ENCODE data around the gene ITGA8.

The ITGA8 gene

GRCh38 chr10:15744217-15744865, 24.6 kb upstream of the ITGA8 start:
- DNase-seq (ENCODE audit: extremely low spot score), result peak; percentile 47
- peak; percentile 68 for TF ChIP-seq CTCF (IDR thresholded peaks at IDR 0.05; ENCODE audit: control extremely low read depth, extremely low read depth, low read depth, missing control alignments)
- POLR2A ChIA-PET, result no interaction called here
- CTCF ChIA-PET, result interaction anchor here (0.8 to 3.4 kb wide), 3 partner anchors 13 to 24 kb away, joined by 3 to 9 read pairs (median 6); partner anchors contain the start of gene ITGA8

- TF ChIP-seq CTCF (IDR thresholded peaks at IDR 0.05; ENCODE audit: control extremely low read depth, extremely low read depth, low read depth, missing control alignments), result no peak
- ChIA-PET POLR2A (no interaction called here), CTCF (interaction anchor here (1.2 to 3.4 kb wide), 3 partner anchors 14 to 21 kb away, joined by 5 to 9 read pairs (median 6); no protein-coding TSS in a partner anchor)
- no peak for DNase-seq (ENCODE audit: extremely low spot score)
Measured at GRCh38 chr10:15743443-15743842, 23.7 kb upstream of the ITGA8 start.

GRCh38 chr10:15742836-15743235, 23.1 kb upstream of the ITGA8 start:
- CTCF ChIA-PET, result interaction anchor here (0.7 to 1.6 kb wide), 4 partner anchors 8 to 21 kb away, joined by 3 to 6 read pairs (median 5); no protein-coding TSS in a partner anchor
- POLR2A ChIA-PET, result no interaction called here
- TF ChIP-seq CTCF (IDR thresholded peaks at IDR 0.05; ENCODE audit: control extremely low read depth, extremely low read depth, low read depth, missing control alignments), result no peak
- DNase-seq (ENCODE audit: extremely low spot score), result no peak

GRCh38 chr10:15742102-15742501, 22.4 kb upstream of the ITGA8 start:
- POLR2A ChIA-PET, result no interaction called here
- CTCF ChIA-PET, result interaction anchor here (1.1 kb wide), 1 partner anchor 9 kb away, joined by 3 read pairs; no protein-coding TSS in a partner anchor
- no peak for DNase-seq (ENCODE audit: extremely low spot score)
- no peak for TF ChIP-seq CTCF (IDR thresholded peaks at IDR 0.05; ENCODE audit: control extremely low read depth, extremely low read depth, low read depth, missing control alignments)

- ChIA-PET POLR2A (no interaction called here), CTCF (no interaction called here)
- TF ChIP-seq CTCF (IDR thresholded peaks at IDR 0.05; ENCODE audit: control extremely low read depth, extremely low read depth, low read depth, missing control alignments), result no peak
- DNase-seq (ENCODE audit: extremely low spot score), result no peak
Measured at GRCh38 chr10:15741581-15741980, 21.9 kb upstream of the ITGA8 start.

- CTCF ChIA-PET, result interaction anchor here (1.0 to 2.0 kb wide), 2 partner anchors 14 to 16 kb away, joined by 4 to 8 read pairs; no protein-coding TSS in a partner anchor
- TF ChIP-seq CTCF (IDR thresholded peaks at IDR 0.05; ENCODE audit: control extremely low read depth, extremely low read depth, low read depth, missing control alignments), result no peak
- no peak for DNase-seq (ENCODE audit: extremely low spot score)
- POLR2A ChIA-PET, result no interaction called here
Measured at GRCh38 chr10:15740261-15740660, 20.5 kb upstream of the ITGA8 start.
